ENCODE measurements around the gene TMC3.

TMC3 gene

DNA sequence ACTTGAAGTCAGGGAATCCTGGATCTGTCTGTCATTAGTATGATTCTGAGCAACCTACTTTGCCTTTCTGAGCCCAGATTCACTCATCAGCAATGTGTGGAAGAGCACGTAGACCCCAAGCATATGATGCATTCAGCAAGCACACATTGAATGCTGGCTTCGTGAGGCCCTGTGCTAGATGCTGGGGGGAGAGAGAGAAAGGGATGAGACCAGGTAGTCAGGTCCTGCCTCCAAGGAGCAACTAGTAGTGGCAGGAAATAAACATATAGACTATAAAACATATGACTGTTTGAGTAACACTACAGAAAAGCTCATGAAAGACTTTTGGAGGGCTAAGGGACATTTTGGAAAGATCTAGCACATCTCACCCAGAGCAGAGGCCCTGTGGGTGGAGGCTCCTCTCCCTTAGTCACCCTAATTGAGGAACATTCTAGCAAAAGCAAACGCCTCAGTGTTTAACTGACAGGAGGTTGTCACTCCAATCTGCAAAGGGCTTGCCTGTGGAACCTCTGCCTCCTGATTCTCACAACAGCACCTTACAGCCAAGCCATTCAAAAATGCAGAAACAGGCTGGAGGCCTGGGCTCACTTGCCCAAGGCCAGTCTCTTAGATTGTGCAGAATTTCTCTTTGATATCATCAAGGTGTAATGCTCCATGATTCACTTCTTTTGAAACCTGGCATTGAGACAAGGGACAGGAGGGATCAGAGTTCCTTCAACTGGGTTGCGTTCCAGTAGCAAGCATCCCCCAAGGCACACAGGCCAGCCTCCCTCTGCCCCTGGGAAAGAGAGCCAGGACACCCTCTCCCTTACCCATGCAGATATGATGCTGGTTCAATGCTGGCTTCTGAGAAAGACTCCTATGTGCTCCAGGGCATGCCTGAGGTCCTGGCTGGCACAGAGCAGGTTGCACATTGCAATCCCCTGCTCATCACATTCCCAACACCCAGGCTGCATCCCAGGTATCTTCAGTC is 76.1 kb downstream of the TMC3 start:
- no peak for DNase-seq (ENCODE audit: low spot score)

DNA sequence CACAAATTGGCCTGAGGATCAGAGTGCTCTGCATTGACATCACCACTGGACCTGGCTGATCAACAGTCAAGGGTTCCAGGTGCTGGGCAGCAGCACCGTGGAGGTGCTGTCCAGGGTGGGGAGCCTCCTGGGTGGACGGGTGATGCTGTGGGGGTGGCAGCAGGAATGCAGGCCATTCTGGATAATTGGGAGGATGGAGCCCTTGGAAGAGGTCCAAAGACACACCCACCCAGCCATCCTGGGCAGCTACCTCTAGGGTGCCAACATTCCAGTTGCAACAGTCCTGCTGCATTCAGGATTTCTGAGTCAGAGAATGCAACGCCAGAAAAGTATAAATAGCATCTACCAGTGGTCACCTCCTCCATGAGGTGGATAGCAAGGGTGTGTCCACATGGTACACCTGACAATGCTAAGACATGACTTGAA is 76.9 kb downstream of the TMC3 start:
- DNase-seq (ENCODE audit: low spot score) = no peak

DNA sequence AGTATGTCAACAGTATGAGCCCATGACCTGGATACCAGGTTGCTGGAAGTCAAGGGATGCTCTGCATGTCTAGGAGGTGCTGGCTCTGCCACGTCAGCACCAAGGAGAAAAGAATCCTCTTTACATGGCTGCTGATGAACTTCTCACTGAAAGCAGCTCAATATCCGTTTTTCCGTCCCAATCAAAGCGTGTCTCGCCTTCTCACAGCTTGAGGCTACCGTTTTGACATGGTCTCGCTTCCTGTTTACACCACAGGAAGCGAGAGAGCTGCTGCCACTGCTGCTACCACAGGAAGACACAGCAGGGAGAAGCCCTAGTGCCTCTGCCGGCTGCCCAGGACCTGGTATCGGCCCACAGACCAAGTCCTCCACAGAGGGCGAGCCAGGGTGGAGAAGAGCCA is 77.3 kb downstream of the TMC3 start:
- no peak for DNase-seq (ENCODE audit: low spot score)

DNA sequence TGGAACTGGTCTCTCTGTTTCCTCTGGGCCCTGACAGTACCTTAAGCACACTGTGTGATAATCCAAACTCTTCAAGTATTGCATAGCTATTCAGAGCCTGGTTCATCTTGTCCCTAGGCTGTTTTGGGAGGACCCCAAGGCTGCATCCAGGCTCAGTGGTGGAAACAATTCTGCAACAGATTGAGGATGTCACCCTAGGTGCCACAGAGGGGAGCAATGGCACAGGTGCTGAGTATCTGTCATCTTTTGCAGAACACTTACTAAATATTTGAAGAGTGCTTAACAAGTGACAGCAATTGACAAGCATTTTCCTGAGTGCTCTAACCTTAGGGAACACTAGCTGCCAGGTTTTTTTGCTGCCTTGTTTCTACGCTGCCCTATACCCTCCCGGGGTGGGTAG is 77.8 kb downstream of the TMC3 start:
- no peak for DNase-seq (ENCODE audit: low spot score)

DNA sequence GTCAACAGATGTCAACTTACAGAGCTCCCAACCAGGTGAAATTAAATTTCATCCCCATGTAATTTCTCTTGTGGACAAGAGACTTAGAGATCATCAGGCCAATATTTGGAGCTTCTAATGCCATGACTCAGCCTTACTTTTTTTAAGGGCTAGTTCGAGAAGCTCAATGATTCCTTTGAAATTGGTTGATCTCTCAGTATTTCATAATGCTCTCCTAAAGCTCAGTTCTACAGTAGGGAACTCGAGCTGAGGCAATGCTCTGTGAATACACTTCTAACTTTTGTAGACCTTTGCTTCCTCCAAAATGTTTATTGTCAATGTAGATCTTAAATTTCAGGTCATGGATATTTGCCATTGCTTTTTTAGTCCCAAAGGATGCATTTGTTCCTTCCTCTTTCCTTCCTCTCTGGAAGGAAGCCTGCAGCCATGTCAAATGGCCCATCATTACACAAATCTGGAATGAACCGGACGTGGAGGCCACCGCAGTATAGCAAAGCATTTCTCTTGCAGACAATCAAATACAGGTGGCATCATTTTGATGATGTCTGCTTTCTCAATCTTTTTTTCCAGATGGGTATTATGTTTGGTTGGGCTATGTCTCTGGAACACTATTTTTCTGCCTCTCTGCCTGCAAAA is 78.4 kb downstream of the TMC3 start:
- DNase-seq (ENCODE audit: low spot score) = no peak

DNA sequence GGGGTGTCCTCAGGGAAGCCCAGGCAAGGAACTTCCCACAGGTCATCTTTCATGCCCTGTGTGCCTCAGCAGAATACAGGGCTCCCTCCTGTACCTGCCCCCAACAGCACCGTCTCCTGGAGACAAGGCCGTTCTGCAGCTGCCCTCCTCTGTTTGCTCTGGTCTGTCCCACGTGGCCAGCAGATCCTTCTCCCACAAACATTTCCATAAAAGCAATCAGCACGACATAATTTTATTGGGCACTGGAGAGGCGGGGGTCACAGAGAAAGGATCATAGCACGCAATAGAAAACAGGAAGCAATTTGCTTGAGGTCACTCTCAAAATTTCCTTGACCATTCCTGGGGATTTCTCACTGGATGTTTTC is 79.5 kb downstream of the TMC3 start:
- no peak for DNase-seq (ENCODE audit: low spot score)

DNA sequence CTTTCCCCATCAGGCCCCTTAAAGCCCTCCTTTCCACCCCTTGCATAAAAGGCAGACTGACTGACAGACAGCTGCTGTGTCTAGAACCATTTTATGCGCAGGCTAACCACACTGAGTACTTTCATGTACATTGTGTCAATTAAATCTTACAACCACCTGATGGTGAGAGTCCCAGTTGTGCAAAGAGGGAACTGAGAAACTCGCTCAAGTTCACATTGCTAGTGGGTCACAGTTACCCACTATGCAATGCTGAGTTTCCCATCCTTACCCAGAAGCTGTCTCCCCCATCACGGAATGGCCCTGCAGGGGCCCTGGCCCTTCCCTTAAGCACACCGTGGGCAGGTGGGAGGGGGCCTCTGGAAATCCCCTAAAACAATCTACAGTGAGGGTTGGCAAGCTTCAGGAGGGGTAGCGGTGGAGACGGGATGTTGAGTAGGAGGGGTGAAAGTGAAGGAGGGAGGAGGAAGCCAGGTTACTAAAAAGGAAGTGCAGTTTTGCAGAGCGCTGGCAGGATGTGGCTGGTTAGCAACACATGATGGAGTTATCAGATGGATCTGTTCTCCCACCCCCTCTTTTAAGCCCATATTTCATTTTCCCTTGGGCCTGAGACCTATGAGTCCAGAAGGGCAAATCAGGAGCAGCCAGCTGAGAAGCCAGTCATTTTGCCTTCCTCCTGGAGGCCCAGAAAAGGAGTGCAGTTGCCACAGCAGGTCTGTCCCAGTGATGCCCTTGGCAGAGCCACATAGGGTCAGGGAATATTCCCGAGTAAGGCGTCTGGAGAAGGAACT is 80.1 kb downstream of the TMC3 start:
- DNase-seq (ENCODE audit: low spot score) = no peak

DNA sequence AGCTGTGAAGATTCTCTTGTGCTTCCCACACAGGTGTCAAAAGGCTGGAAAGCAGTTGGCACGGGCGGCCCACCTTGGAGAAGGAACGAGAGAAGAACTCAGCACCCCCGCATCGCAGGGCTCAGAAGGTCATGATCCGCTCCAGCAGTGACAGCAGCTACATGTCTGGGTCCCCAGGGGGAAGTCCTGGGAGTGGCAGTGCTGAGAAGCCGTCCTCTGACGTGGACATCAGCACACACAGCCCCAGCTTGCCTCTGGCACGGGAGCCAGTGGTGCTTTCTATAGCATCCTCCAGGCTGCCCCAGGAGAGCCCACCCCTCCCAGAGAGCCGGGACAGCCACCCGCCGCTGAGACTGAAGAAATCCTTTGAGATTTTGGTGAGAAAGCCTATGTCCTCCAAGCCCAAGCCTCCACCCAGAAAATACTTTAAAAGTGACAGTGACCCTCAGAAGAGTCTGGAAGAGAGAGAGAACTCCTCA is 81.5 kb downstream of the TMC3 start:
- no peak for DNase-seq (ENCODE audit: low spot score)

DNA sequence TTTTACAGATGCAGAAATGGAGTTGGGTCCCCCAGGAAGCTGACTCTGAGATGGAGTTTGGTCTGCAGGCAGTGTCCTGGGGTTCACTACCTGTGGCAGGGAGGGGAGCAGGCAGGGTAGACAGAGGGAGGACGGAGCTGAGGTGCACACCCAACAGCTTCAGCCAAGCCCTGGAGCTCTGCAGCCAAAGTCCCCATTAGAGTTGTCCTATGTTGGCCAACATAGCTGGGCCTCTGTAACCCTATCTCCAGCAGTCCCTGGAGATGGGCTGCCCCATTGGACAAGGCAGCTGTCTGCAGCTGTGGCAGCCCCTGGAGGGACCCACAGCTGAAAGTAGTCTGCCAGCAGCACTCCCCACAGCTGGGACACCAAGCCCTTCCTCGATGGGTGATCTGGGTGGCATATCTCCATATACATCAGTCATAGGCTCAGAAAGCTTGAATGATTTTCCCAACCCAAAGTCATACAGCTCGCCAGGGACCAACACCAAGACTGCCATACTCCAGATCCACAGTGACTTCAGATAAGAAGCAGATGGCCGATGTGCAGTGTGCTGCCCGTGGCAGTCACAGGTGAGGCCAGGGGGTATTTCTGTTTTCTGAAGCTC is 82.0 kb downstream of the TMC3 start:
- DNase-seq (ENCODE audit: low spot score) = no peak

DNA sequence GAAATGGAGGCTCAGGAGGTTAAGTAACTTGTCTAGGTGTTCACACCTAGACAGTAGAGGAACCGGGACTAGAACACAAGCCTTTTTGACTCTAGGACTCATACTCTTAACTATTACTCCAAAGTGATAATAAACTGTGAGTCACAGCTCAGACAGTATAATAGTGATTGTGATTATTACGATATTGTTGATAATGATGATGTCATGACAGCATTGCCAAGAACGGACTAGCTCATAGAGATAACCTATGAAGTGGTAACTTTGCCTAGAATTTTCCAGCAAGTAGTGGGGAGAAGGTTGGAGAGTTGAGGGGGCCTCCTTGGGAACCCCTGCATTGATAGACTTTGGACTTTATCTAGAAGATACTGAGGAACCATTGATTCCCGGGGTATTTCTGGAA is 84.1 kb downstream of the TMC3 start:
- DNase-seq (ENCODE audit: low spot score) = no peak

DNA sequence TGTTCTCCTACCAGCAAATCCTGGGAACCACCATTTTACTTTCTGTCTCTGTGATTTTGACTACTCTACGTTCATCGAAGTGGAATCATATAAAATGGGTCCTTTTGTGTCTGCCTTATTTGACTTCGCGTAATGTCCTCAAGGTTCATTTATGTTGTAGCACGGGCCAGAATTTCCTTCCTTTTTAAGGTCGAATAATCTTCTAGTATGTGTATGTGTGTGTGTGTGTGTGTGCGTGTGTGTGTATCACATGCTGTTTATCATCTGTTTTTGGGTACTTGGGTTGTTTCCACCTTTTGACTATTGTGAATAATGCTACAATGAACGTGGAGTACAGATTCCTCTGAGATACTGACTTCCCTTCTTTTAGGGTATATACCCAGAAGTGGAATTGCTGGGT is 85.4 kb downstream of the TMC3 start:
- DNase-seq (ENCODE audit: low spot score) = no peak

DNA sequence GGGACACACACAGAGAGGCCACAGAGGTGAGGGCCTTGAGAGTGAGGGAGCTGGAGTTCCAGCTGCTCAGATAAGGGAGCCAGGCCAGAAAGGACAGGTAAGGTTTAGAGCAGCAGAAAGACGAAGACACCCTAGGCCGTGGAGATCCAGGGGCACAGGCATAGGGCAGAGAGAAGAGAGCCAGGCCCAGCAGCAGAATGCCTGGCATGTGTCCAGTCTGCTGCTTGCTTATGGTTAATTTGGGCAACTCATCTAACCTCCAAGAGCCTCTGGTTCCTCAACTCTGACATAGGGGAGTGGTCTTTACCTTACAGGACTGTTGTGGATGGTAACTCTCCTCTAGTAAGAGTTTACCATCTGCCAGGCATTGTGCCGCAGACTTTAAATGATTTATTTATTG is 86.0 kb downstream of the TMC3 start:
- DNase-seq (ENCODE audit: low spot score) = no peak

DNA sequence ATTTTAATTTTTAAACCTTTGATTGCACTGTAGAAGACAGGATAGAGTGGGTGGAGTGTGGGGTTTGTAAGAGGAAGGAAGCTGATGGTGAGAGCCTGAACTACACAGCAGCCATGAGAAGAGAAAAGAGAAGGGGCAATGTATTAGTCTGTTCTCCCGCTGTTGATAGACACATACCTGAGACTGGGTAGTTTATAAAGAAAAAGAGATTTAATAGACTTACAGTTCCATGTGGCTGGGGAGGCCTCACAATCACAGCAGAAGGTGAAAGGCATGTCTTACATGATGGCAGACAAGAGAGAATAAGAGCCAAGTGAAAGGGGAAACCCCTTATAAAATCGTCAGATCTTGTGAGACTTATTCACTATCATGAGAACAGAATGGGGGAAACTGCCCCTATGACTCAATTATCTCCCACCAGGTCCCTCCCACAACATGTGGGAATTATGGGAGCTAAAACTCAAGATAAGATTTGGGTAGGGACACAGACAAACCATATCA is 87.3 kb downstream of the TMC3 start:
- DNase-seq (ENCODE audit: low spot score) = no peak

DNA sequence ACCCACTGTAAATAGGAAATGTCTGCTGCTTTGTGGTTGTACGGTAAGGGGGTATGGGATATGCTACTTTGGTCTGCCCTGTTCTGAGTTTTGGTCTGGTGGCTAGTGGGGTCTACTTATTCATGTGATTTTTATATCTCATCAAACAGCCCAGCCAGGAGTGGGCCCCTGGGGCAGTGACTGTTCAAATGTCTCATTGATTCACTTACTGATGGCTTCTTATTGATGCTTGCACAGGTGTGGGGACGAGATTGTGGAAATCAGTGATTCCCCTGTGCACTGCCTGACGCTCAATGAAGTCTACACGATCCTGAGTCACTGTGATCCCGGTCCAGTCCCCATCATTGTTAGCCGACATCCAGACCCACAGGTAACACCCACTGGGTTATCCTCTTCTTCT is 88.6 kb downstream of the TMC3 start:
- DNase-seq (ENCODE audit: low spot score) = no peak

DNA sequence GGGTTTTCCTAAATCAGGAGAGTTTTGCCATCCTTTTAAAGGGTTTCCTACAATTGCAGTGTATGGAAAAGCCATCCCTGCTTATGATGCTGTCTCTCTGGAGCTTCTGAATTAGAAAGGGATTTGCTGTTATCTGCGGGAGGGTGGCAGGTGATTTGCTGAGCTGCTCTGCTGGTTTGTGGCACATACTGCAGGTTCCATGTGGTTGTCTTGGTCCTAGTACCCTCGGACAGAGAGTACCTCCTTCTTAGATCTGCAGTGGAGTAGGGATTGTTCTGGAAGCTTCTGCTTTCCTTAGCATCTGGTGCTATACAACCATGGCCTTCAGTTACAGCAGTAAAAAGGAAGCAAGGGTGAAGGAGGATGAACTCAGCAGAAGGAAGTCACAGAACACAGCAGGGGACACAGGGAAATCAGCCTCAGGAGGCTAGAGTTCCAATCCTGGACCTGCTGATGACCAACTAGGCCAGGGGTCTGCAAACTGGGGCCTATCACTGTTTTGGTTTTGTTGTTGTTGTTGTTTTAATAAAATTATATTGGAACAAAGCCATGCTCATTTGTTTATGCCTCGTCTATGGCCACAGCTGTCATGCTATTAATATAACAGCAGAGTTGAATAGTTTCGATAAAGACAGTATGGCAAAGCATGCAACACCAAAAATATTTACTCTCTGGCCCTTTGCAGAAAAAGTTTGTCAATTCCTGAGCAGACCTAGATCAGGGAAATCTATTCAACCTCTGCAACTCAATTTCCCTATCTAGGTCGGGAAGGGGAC is 89.6 kb downstream of the TMC3 start:
- DNase-seq (ENCODE audit: low spot score) = no peak

DNA sequence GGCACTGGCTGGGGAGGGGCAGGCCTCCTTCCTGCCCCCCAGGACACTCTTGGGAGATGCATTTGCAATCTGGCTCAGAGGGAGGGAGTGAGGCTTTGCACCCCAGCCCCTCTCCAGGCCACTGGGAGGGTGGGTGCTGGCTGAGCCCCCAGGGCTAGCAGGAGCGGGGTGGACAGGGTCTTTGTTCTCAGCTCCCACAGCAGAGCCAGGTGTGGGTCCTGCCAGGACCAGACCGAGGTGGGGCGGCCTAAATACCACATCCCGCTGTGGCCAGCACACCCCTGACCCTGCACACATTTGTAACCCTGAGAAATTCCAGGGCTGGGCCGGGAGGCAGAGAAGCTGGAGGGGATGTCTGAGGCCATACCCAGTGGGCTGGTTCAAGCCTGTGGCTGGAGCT is 91.1 kb downstream of the TMC3 start:
- no peak for DNase-seq (ENCODE audit: low spot score)

DNA sequence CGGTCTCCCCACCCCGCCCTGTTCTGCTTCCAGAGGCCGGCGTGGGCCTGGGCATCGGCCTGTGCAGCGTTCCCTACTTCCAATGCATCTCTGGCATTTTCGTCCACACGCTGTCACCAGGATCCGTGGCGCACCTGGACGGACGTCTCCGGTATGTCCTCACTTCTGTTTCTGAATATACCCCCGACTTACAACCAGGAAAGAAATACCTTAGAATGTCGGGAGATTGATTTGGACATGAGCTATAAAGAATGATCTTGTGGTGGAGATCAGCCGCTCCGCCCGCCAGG is 91.5 kb downstream of the TMC3 start:
- no peak for DNase-seq (ENCODE audit: low spot score)

DNA sequence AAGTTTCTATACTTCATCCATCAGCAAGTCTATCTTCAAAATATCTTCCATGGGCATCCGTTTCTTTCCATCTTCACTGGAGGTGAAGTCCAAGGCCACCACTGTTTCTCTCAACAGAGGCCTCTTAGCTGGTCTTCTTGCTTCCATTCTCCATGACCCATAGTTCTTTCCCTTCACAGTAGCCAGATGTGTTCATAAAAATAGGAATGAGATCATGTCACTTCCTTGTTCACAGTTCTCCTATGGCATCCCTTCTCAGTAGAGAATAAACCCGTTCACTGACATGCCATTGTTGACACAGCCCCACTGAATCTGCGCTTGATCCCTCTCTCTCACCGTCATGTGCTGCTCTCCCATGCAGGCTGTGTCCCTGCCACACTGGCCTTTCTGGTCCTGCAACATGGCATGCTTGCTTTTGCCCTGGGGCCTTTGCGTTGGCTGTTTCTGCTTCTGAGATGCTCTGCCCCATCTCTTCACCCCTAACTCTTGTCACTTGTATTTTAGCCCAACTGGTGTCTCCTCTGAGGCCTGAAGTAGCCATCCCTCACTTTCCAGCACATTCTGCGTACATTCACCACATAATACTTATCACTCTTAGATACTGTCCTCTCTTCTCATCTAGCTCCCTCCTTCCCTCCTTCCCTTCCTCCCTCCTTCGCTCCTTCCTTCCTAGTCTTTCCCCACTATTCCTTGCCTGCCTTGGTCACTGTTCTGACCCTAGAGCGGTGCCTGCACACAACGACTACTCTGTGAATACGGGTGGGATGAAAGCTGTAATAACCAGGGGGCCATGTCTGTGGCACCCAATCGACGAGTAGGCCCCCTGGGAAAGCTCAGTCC is 92.0 kb downstream of the TMC3 start:
- no peak for DNase-seq (ENCODE audit: low spot score)

DNA sequence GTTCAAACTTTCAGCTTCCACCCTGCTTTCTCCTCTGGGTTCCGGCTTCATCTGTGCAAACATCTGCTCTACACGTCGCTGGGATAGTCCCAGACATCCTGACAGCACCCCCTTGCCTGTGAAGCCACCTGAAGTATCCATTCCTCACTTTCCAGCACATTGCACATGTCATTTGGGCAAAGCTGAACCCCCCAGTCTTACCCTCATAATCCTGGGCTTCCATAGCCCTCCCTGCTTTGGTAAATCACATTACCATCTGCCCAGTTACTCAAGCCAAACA is 92.6 kb downstream of the TMC3 start:
- DNase-seq (ENCODE audit: low spot score) = no peak

Data from D341Med (cell line).